ENCODE measurements around the gene AADAT. TPM values are rescaled to one million over a fixed set of nuclear protein-coding genes. Genes with fewer than 3 reads are reported as not detected.
A peak's percentile ranks its signal among the peaks of the same experiment; 100 is the strongest.

Gene AADAT
- polyA plus RNA-seq, 10 donors, result 8.4 to 22.4 (median 15.4) TPM

- no peak for DNase-seq
These were observed 54.5 kb downstream of the AADAT start for GRCh38 chr4:170035231-170035630.

GRCh38 chr4:170033999-170034398, 55.8 kb downstream of the AADAT start:
- DNase-seq, result no peak

GRCh38 chr4:170030121-170030520, 59.6 kb downstream of the AADAT start:
- DNase-seq, result no peak

DNA sequence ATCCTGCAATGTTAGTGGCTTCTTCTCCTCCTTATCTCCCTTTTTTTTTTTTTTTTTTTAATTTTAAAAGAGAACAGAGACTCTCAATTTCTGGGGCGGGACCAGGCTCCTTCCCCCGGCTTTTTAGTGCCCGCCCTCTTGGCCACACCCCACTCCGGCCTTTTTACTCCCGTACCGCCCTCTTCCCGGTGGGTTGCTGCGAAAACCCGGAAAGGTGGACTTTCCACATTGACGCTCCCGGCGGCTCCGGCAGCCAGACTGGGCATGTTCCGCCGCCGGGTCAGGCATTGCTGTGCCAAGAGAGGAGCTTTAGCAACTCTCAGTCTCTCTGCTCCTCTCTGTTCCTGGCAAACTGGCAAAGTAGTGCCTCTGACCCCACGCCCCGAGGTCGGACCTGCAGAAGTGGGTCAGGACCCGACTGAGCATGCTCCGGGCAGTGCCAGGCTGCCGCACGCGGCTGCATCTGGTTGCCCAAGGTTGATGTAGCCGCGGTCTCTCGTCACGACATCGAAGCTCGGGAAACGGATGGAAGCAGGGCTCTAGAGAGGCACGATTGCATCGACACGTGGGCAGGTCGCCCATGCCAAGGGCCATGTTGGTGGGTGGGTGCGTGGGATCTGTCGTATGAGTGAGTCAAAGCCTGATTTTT, 62.5 kb downstream of the AADAT start:
- DNase-seq, result peak; percentile 95 to 97 (median 96)

GRCh38 chr4:170026253-170027021, 63.3 kb downstream of the AADAT start, which contains the start of gene MFAP3L:
Gene MFAP3L, minus strand, starts transcription at chr4:170026395. Its CDS starts 20,518 bp downstream, at chr4:170005877.
- DNase-seq, result peak; percentile 89 to 94 (median 91)

- peak in 1 of 3 donors; percentile 45 for DNase-seq
These were observed 64.1 kb downstream of the AADAT start for GRCh38 chr4:170025523-170026252.

GRCh38 chr4:170022211-170022610, 67.5 kb downstream of the AADAT start:
- DNase-seq, result no peak

DNA sequence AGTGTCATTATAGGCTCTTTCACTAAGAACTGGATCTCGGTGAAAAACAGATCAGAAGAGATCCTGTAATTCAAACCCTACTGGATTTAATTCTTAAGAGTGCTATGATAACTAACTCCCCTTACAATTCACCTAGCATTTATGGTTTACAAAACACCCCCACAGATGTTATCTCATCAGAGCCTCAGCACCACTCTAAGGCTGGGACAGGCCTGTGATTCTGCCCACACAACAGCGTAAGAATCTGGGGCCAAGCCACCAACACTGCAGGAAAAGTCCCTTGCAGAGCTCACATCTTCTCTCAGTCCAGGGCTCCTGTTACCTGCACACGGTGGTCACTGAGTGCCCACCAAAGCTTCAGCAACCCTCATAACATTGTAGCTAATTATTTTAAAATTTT, 72.5 kb downstream of the AADAT start:
- no peak for DNase-seq

GRCh38 chr4:170015285-170015684, 74.5 kb downstream of the AADAT start:
- DNase-seq, result no peak

DNA sequence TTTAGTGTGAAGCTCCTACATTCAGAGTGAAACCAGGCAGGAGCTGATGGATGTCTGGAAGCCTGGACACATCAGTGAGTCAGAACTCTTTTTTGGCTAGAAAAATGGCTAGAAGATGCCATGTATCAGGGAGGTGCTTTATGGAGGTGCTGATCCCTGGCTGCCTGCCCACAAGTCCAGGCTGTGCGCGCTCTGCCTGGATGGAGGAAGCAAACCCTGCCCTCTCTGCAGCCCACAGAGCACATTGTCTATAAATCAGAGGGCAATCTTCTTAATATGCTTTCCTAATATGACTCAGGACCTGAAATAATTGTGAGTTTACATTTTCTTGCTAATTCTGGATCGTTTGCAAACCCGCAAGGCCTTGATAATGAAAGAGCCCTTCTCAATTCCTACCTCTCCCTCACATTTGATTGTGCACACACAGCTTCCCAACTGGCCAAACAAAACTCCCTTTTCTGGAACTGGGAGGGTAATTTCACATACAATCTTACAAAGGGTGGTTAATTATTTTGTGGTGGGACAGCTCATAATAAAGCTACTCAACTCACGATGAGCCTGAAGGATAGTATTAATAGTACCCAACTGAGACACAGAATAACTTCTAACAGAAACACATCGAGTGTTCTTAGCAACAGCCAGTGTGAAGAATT, 75.3 kb downstream of the AADAT start:
- no peak for DNase-seq

GRCh38 chr4:170012629-170012958, 77.2 kb downstream of the AADAT start:
- DNase-seq, result no peak

DNA sequence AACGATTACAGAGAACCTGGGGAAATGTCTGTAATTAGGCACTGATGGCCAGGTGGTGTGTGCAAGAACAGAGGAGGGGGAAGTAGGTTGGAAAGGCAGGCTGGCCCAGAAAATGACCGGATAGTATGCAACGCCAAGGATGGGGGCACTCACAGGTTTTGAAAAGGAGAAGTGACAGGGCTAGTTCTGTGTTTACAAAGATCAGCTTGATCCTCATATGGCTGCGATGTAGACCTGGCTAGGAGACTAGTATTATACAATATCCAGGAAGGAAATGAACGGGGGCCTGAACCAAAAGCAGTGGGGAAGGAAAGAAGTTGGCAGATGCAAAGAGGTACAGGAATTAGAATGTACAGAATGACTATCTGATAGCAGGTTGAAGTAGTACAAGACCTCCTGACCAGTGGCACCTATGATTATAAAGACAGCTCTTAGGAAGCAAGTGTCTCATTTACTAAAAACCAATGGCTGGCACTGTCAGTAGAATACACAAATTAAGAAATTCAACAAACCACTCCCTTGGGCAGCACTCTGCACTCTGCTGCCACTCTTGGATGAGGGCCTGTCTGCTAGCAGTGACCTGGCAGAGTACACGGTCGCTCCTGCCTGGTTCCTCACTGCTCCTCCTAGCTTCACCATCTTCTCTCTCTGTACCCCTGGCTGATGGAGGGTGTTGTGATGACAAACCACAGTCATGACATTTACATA, 77.7 kb downstream of the AADAT start:
- DNase-seq, result no peak

Other genes starting within 250 kb of the AADAT start
- 1 to 10 TPM in 9 of 10 donors, under 1 TPM in 1; 0.83 to 4.7 (median 1.6) TPM for gene MFAP3L, start 63.6 kb downstream of the AADAT start, polyA plus RNA-seq (ENCODE audit: insufficient read length in 10 of 10)